SKM-1 treated with dmso at 0.1 percent for 144 hours (cell line): ENCODE data around the gene PARPBP.
"Not testable (repeated sequence)": the region's sequence is repeated elsewhere in the genome, so short reads cannot be mapped to it uniquely, and the experiment has no call there.

ENCODE experiments used
- DNase-seq: peaks from one replicate; lab custom pipeline; 2025; ENCODE audit not compliant: unreplicated experiment; lab: John Stamatoyannopoulos, UW

PARPBP gene

GRCh38 chr12:102240859-102241258, 120.9 kb downstream of the PARPBP start:
- not testable (repeated sequence) for DNase-seq
